H1 (cell line): ENCODE data around the gene ZNF487. TPM values are rescaled to one million over a fixed set of nuclear protein-coding genes. Genes with fewer than 3 reads are reported as not detected.

ENCODE experiments used
- CTCF ChIA-PET: fragments of 300-600 bp; sonication (Branson Sonifier 250); formaldehyde crosslinking; loops from one replicate; lab custom pipeline; 2021; ENCODE audit not compliant: partially characterized antibody; lab: Charles Lee
- POLR2A ChIA-PET: fragments of 300-600 bp; sonication (Branson Sonifier 250); formaldehyde crosslinking; loops from one replicate; lab custom pipeline; 2021; ENCODE audit warnings: inconsistent platforms; ENCODE audit not compliant: partially characterized antibody; lab: Charles Lee
- DNase-seq, 2 experiments: peaks; one replicate each; pipeline versions ENCODE4 v3.0.0 to v3.0.0-alpha.2; 2010 to 2022; ENCODE audit warnings: low spot score in 2 of 2, low read depth in 1 of 2, mixed read lengths in 1 of 2
- FAIRE-seq: peaks from 2 replicates; lab custom pipeline; 2011; peaks lifted over from hg19 to GRCh38; lab: Jason Lieb, UNC
- H2AFZ ChIP-seq: 2 replicates; pipeline ENCODE4 v1.8.1; 2012; ENCODE audit warnings: low read length, inconsistent platforms
- H2AK5ac ChIP-seq: 2 replicates; pipeline ENCODE4 v1.6.1; 2013; ENCODE audit warnings: low read depth, low read length
- H2BK120ac ChIP-seq: replicated peaks from 2 replicates; pipeline ENCODE3; 2013; ENCODE audit warnings: low read depth, low read length, inconsistent platforms
- H2BK12ac ChIP-seq: 2 replicates; pipeline ENCODE4 v1.6.1; 2013; ENCODE audit warnings: low read depth, low read length
- H2BK15ac ChIP-seq: 2 replicates; pipeline ENCODE4 v1.6.1; 2013; ENCODE audit warnings: low read length
- H2BK20ac ChIP-seq: 2 replicates; pipeline ENCODE4 v1.6.1; 2013; ENCODE audit warnings: low read length
- H2BK5ac ChIP-seq: 2 replicates; pipeline ENCODE4 v1.6.1; 2013; ENCODE audit warnings: low read depth, low read length
- H3K14ac ChIP-seq: 2 replicates; pipeline ENCODE4 v1.6.1; 2013; ENCODE audit warnings: inconsistent platforms; ENCODE audit not compliant: insufficient read length
- H3K18ac ChIP-seq: 2 replicates; pipeline ENCODE4 v1.6.1; 2013; ENCODE audit warnings: low read length; ENCODE audit errors: extremely low read depth
- H3K23ac ChIP-seq: 2 replicates; pipeline ENCODE4 v1.6.1; 2013; ENCODE audit warnings: inconsistent platforms; ENCODE audit not compliant: insufficient read length
- H3K23me2 ChIP-seq: 2 replicates; pipeline ENCODE4 v1.6.1; 2013; ENCODE audit warnings: low read depth, low read length
- H3K27ac ChIP-seq: 2 replicates; pipeline ENCODE4 v1.6.1; 2011; ENCODE audit warnings: low read depth, low read length, inconsistent platforms
- H3K27me3 ChIP-seq, 4 experiments: replicated peaks in 1 of 4; 1 replicate in 1 of 4; 2 replicates in 3 of 4; pipeline versions ENCODE4 v1.6.1 to v1.8.1; 2011 to 2013; ENCODE audit warnings: low read length in 3 of 4, mild to moderate bottlenecking in 3 of 4, inconsistent platforms in 2 of 4, mixed read lengths in 2 of 4, moderate library complexity in 1 of 4; ENCODE audit not compliant: control insufficient read depth in 3 of 4, insufficient read depth in 3 of 4; ENCODE audit errors: extremely low read depth in 1 of 4
- H3K36me3 ChIP-seq, 4 experiments: 2 replicates each; pipeline versions ENCODE4 v1.6.1 to v1.8.1; 2011 to 2013; ENCODE audit warnings: mild to moderate bottlenecking in 4 of 4, low read length in 3 of 4, moderate library complexity in 2 of 4, control low read depth in 1 of 4, inconsistent platforms in 1 of 4; ENCODE audit not compliant: insufficient read depth in 4 of 4, control insufficient read depth in 2 of 4
- H3K4ac ChIP-seq: replicated peaks from 2 replicates; pipeline ENCODE3; 2013; ENCODE audit warnings: low read length, low read depth, mixed read lengths, inconsistent platforms; ENCODE audit not compliant: insufficient read length
- H3K4me1 ChIP-seq, 4 experiments: replicated peaks in 1 of 4; 1 replicate in 1 of 4; 2 replicates in 3 of 4; pipeline versions ENCODE4 v1.6.1 to v1.8.1; 2011 to 2013; ENCODE audit warnings: low read length in 3 of 4, inconsistent platforms in 2 of 4, mixed read lengths in 1 of 4; ENCODE audit not compliant: insufficient read depth in 4 of 4, control insufficient read depth in 3 of 4
- H3K4me2 ChIP-seq, 2 experiments: 2 replicates each; pipeline versions ENCODE4 v1.6.1 to v1.8.1; 2011 to 2013; ENCODE audit warnings: low read depth in 2 of 2, low read length in 2 of 2, control low read depth in 1 of 2, inconsistent platforms in 1 of 2, mild to moderate bottlenecking in 1 of 2; ENCODE audit not compliant: insufficient read depth in 1 of 2
- H3K4me3 ChIP-seq, 4 experiments: fragments of 200-600, 300-600 bp in 1 of 4; sonication (generic), shearing (Covaris generic), sonication (Bioruptor Twin) in 1 of 4; 2 replicates each; pipeline versions ENCODE4 v1.5.1 to v1.8.1; 2011 to 2016; ENCODE audit warnings: low read length in 4 of 4, low read depth in 3 of 4, control low read depth in 2 of 4, inconsistent platforms in 2 of 4, mild to moderate bottlenecking in 2 of 4, mixed read lengths in 1 of 4, moderate library complexity in 1 of 4; ENCODE audit not compliant: insufficient read depth in 2 of 4; ENCODE audit errors: extremely low read depth in 1 of 4
- H3K56ac ChIP-seq: replicated peaks from 2 replicates; pipeline ENCODE3; 2013; ENCODE audit warnings: low read depth, mild to moderate bottlenecking, mixed read lengths, low read length, inconsistent platforms; ENCODE audit not compliant: insufficient read length
- H3K79me1 ChIP-seq: 2 replicates; pipeline ENCODE4 v1.6.1; 2013; ENCODE audit warnings: low read depth, low read length, control low read depth
- H3K79me2 ChIP-seq, 2 experiments: 2 replicates each; pipeline versions ENCODE4 v1.6.1 to v1.8.1; 2012 to 2013; ENCODE audit warnings: low read length in 2 of 2, mild to moderate bottlenecking in 2 of 2, inconsistent platforms in 1 of 2; ENCODE audit not compliant: insufficient read depth in 2 of 2, control insufficient read depth in 1 of 2
- H3K9ac ChIP-seq, 4 experiments: replicated peaks in 1 of 4; 1 replicate in 1 of 4; 2 replicates in 3 of 4; pipeline versions ENCODE4 v1.6.1 to v1.8.1; 2011 to 2013; ENCODE audit warnings: low read depth in 3 of 4, low read length in 3 of 4, control low read depth in 2 of 4, mild to moderate bottlenecking in 2 of 4, moderate library complexity in 2 of 4, inconsistent platforms in 1 of 4; ENCODE audit errors: extremely low read depth in 1 of 4
- H3K9me3 ChIP-seq, 2 experiments: 2 replicates each; pipeline versions ENCODE4 v1.6.1 to v1.8.1; 2012 to 2013; ENCODE audit warnings: mild to moderate bottlenecking in 2 of 2, moderate library complexity in 2 of 2, control low read depth in 1 of 2, inconsistent platforms in 1 of 2, low read depth in 1 of 2, low read length in 1 of 2, mixed read lengths in 1 of 2; ENCODE audit not compliant: insufficient read depth in 2 of 2
- H4K20me1 ChIP-seq, 2 experiments: replicated peaks in 1 of 2; 2 replicates each; pipeline versions ENCODE3 to v1.8.1; 2011 to 2013; ENCODE audit warnings: inconsistent platforms in 2 of 2, low read length in 2 of 2, mild to moderate bottlenecking in 1 of 2; ENCODE audit not compliant: insufficient read depth in 2 of 2, control insufficient read depth in 1 of 2
- H4K5ac ChIP-seq: 2 replicates; pipeline ENCODE4 v1.6.1; 2013; ENCODE audit warnings: low read length, low read depth, mixed read lengths, inconsistent platforms; ENCODE audit not compliant: insufficient read length
- H4K8ac ChIP-seq: 2 replicates; pipeline ENCODE4 v1.8.0; 2013; ENCODE audit warnings: mild to moderate bottlenecking, moderate library complexity, low read length, inconsistent platforms; ENCODE audit not compliant: insufficient read depth; ENCODE audit errors: extremely low read depth
- H4K91ac ChIP-seq: replicated peaks from 2 replicates; pipeline ENCODE3; 2013; ENCODE audit warnings: low read length, mixed read lengths, inconsistent platforms; ENCODE audit not compliant: insufficient read length
- CBX8 ChIP-seq: fragments of 300-800, 300-1000 bp; sonication (generic); IDR thresholded peaks from 2 replicates; pipeline ENCODE4 v1.7.1; 2016; ENCODE audit warnings: low read depth, low read length, borderline replicate concordance
- CEBPB ChIP-seq: IDR thresholded peaks from 2 replicates; pipeline ENCODE4 v1.6.1; 2012; ENCODE audit warnings: low read depth, low read length
- EZH2 ChIP-seq: fragments of 200-600 bp; sonication (generic); IDR thresholded peaks from 2 replicates; pipeline ENCODE4 v1.7.1; 2012; ENCODE audit warnings: low read depth, mild to moderate bottlenecking, moderate library complexity, low read length, inconsistent platforms; ENCODE audit not compliant: severe bottlenecking
- GABPA ChIP-seq: IDR thresholded peaks from 2 replicates; pipeline ENCODE4 v1.6.1; 2011; ENCODE audit warnings: mild to moderate bottlenecking, low read length, moderate library complexity, borderline replicate concordance; ENCODE audit not compliant: insufficient read depth
- POLR2AphosphoS5 ChIP-seq: IDR thresholded peaks from 2 replicates; pipeline ENCODE4 v1.6.1; 2011; ENCODE audit warnings: low read depth, low read length
- RBBP5 ChIP-seq: IDR thresholded peaks from 2 replicates; pipeline ENCODE4 v1.7.1; 2012; ENCODE audit warnings: low read depth, mild to moderate bottlenecking, inconsistent platforms, low read length, moderate library complexity, borderline replicate concordance
- RXRA ChIP-seq: IDR thresholded peaks from 2 replicates; pipeline ENCODE4 v1.6.1; 2011; ENCODE audit warnings: low read depth, mild to moderate bottlenecking, low read length, moderate library complexity; ENCODE audit not compliant: insufficient read depth
- SP1 ChIP-seq: IDR thresholded peaks from 2 replicates; pipeline ENCODE4 v1.6.1; 2011; ENCODE audit warnings: low read depth, low read length
- SP4 ChIP-seq: IDR thresholded peaks from 2 replicates; pipeline ENCODE4 v1.6.1; 2012; ENCODE audit warnings: low read length, inconsistent platforms
- SRF ChIP-seq: IDR thresholded peaks from 2 replicates; pipeline ENCODE4 v1.6.1; 2011; ENCODE audit warnings: mild to moderate bottlenecking, low read depth, low read length, moderate library complexity
- TAF7 ChIP-seq: optimal IDR thresholded peaks from 2 replicates; pipeline ENCODE3; 2011; ENCODE audit warnings: low read depth, mild to moderate bottlenecking, inconsistent platforms, low read length, moderate library complexity, borderline replicate concordance
- TBP ChIP-seq: IDR thresholded peaks from 2 replicates; pipeline ENCODE4 v1.6.1; 2011; ENCODE audit warnings: low read depth, low read length, improper control_type of control experiment
- TCF12 ChIP-seq: IDR thresholded peaks from 2 replicates; pipeline ENCODE4 v1.6.1; 2011; ENCODE audit warnings: low read depth, mild to moderate bottlenecking, low read length
- ZNF274 ChIP-seq: IDR thresholded peaks from 2 replicates; pipeline ENCODE4 v1.7.0; 2012; ENCODE audit warnings: low read length, borderline replicate concordance; ENCODE audit errors: extremely low read depth
- WGBS, 2 experiments: shearing (Covaris generic) in 1 of 2; methylation state at CpG; one replicate each; pipeline versions ENCODE4 v1.1.6 to v1.1.7; 2013 to 2015; ENCODE audit warnings: low lambda C conversion rate in 2 of 2, mixed read lengths in 2 of 2, inconsistent platforms in 1 of 2, low coverage in 1 of 2, missing lambda C conversion rate in 1 of 2; ENCODE audit not compliant: insufficient replicate concordance in 2 of 2, insufficient coverage in 1 of 2, insufficient read length in 1 of 2; ENCODE audit errors: extremely low coverage in 1 of 2, missing lambda C conversion rate in 1 of 2; 5-methylcytosine and 5-hydroxymethylcytosine counted together
- polyA plus RNA-seq, 7 experiments: library from polyadenylated mRNA; depleted of rRNA in 3 of 7; stranded (reverse) in 5 of 7; unstranded in 2 of 7; fragments of >200 nt in 5 of 7; fragments of 200-250 nt in 2 of 7; gene quantifications; 1 replicate in 5 of 7; 2 replicates in 1 of 7; 4 replicates in 1 of 7; pipeline versions ENCODE4 v1.2.1 to v1.2.3, GENCODE V29; 2011 to 2013; ENCODE audit warnings: missing spikeins in 2 of 7, mixed read lengths in 2 of 7
- total RNA-seq: library from RNA; stranded (reverse); fragmentation: NEBNext Ultra II Directional; extraction: Animal tissue kit (Norgen Biotek cat#: 25700); gene quantifications from 2 replicates; pipeline ENCODE4 v1.2.1, GENCODE V29; 2021
- TF ChIP-seq, protein P1 (sequence below): IDR thresholded peaks from 2 replicates; pipeline ENCODE4 v1.6.1; 2011; ENCODE audit warnings: low read depth, mild to moderate bottlenecking, low read length; ENCODE audit not compliant: insufficient read depth

The ZNF487 gene
- total and polyA plus RNA-seq, 2 of the 8 experiments (the other 6 are each of a cell fraction or from before 2014, with no cell fraction given) = 1.9 to 2.5 TPM

DNA sequence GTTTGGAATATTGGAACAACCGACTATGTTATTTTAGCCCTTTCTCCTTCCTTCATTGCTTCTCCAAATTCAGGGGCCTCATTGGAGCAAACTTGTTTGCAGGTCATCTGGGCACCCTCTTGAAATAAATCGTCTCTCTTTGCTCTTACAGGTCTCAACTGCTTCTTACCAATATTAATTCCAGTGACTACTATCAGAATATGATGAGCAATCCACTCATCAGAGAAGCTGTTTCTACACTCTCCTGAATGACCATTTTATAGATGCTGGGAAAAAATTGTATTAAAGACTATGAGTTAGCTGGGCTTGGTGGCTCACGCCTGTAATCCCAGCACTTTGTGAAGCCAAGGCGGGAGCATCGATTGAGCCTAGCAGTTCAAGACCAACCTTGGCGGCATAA lies 15.4 kb upstream of the ZNF487 start:
- Histone ChIP-seq H2BK5ac (no peak overlapping the region), H3K36me3 (no peaks in the 10 kb centered on the region), H3K9me3 (no peaks in the 10 kb centered on the region), H2AK5ac (no peak overlapping the region), H4K8ac (no peak overlapping the region), H2BK120ac (no peak overlapping the region), H3K14ac (no peak overlapping the region), H3K4me1 (peaks cover 0 to 5% (median 2%) of the 10 kb centered on the region in 4 experiments; a peak in 4 of 7 replicates), H3K4me2 (peak overlapping the region in 1 of 2 experiments; percentile 92; a peak in 1 of 4 replicates), H3K23ac (no peak overlapping the region), H2AFZ (no peak overlapping the region), H3K79me2 (no peaks in the 10 kb centered on the region), H3K79me1 (no peaks in the 10 kb centered on the region), H3K27ac (no peak overlapping the region), H3K9ac (no peak overlapping the region), H3K56ac (no peak overlapping the region), H3K4me3 (no peak overlapping the region), H2BK12ac (no peak overlapping the region), H3K18ac (no peak overlapping the region), H3K4ac (no peak overlapping the region), H2BK20ac (no peak overlapping the region), H4K20me1 (no peaks in the 10 kb centered on the region), H4K5ac (no peak overlapping the region), H4K91ac (no peak overlapping the region), H3K27me3 (no peaks in the 10 kb centered on the region; a peak in 1 of 7 replicates), H3K23me2 (peaks cover 5% of the 10 kb centered on the region), H2BK15ac (no peak overlapping the region)
- ChIA-PET POLR2A (interaction anchor here (3.7 to 4.7 kb wide), 2 partner anchors 11 to 14 kb away, joined by 23 to 33 read pairs; partner anchors contain the start of gene HNRNPF), CTCF (interaction anchor here (1.4 kb wide), 1 partner anchor 160 kb away, joined by 3 read pairs; no protein-coding TSS in a partner anchor)
- FAIRE-seq = no peak
- no peak for DNase-seq
- 96% methylated on average over 6 of the region's 6 CpGs; no CpG with 5 or more reads in 1 of the 2 experiments for WGBS, 2 experiments
- TF ChIP-seq GABPA (no peak), SP4 (no peak), TBP (no peak), TAF7 (no peak), CBX8 (no peak), SRF (no peak), EZH2 (no peak), ZNF274 (no peak), RXRA (no peak), TCF12 (no peak), SP1 (no peak), RBBP5 (no peak), POLR2AphosphoS5 (no peak), CEBPB (no peak)
- TF ChIP-seq, protein P1, sequence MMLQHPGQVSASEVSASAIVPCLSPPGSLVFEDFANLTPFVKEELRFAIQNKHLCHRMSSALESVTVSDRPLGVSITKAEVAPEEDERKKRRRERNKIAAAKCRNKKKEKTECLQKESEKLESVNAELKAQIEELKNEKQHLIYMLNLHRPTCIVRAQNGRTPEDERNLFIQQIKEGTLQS = no peak
